H1 (cell line): ENCODE results near the gene HLA-DPA1. TPM values are rescaled to one million over a fixed set of nuclear protein-coding genes. Genes with fewer than 3 reads are reported as not detected.

ENCODE experiments used
- CTCF ChIA-PET: fragments of 300-600 bp; sonication (Branson Sonifier 250); formaldehyde crosslinking; loops from one replicate; lab custom pipeline; 2021; ENCODE audit not compliant: partially characterized antibody; lab: Charles Lee
- POLR2A ChIA-PET: fragments of 300-600 bp; sonication (Branson Sonifier 250); formaldehyde crosslinking; loops from one replicate; lab custom pipeline; 2021; ENCODE audit warnings: inconsistent platforms; ENCODE audit not compliant: partially characterized antibody; lab: Charles Lee
- DNase-seq, 2 experiments: peaks; one replicate each; pipeline versions ENCODE4 v3.0.0 to v3.0.0-alpha.2; 2010 to 2022; ENCODE audit warnings: low spot score in 2 of 2, low read depth in 1 of 2, mixed read lengths in 1 of 2
- FAIRE-seq: peaks from 2 replicates; lab custom pipeline; 2011; peaks lifted over from hg19 to GRCh38; lab: Jason Lieb, UNC
- H2AFZ ChIP-seq: 2 replicates; pipeline ENCODE4 v1.8.1; 2012; ENCODE audit warnings: low read length, inconsistent platforms
- H2AK5ac ChIP-seq: 2 replicates; pipeline ENCODE4 v1.6.1; 2013; ENCODE audit warnings: low read depth, low read length
- H2BK120ac ChIP-seq: replicated peaks from 2 replicates; pipeline ENCODE3; 2013; ENCODE audit warnings: low read depth, low read length, inconsistent platforms
- H2BK12ac ChIP-seq: 2 replicates; pipeline ENCODE4 v1.6.1; 2013; ENCODE audit warnings: low read depth, low read length
- H2BK15ac ChIP-seq: 2 replicates; pipeline ENCODE4 v1.6.1; 2013; ENCODE audit warnings: low read length
- H2BK20ac ChIP-seq: 2 replicates; pipeline ENCODE4 v1.6.1; 2013; ENCODE audit warnings: low read length
- H2BK5ac ChIP-seq: 2 replicates; pipeline ENCODE4 v1.6.1; 2013; ENCODE audit warnings: low read depth, low read length
- H3K14ac ChIP-seq: 2 replicates; pipeline ENCODE4 v1.6.1; 2013; ENCODE audit warnings: inconsistent platforms; ENCODE audit not compliant: insufficient read length
- H3K18ac ChIP-seq: 2 replicates; pipeline ENCODE4 v1.6.1; 2013; ENCODE audit warnings: low read length; ENCODE audit errors: extremely low read depth
- H3K23ac ChIP-seq: 2 replicates; pipeline ENCODE4 v1.6.1; 2013; ENCODE audit warnings: inconsistent platforms; ENCODE audit not compliant: insufficient read length
- H3K23me2 ChIP-seq: 2 replicates; pipeline ENCODE4 v1.6.1; 2013; ENCODE audit warnings: low read depth, low read length
- H3K27ac ChIP-seq: 2 replicates; pipeline ENCODE4 v1.6.1; 2011; ENCODE audit warnings: low read depth, low read length, inconsistent platforms
- H3K27me3 ChIP-seq, 4 experiments: replicated peaks in 1 of 4; 1 replicate in 1 of 4; 2 replicates in 3 of 4; pipeline versions ENCODE4 v1.6.1 to v1.8.1; 2011 to 2013; ENCODE audit warnings: low read length in 3 of 4, mild to moderate bottlenecking in 3 of 4, inconsistent platforms in 2 of 4, mixed read lengths in 2 of 4, moderate library complexity in 1 of 4; ENCODE audit not compliant: control insufficient read depth in 3 of 4, insufficient read depth in 3 of 4; ENCODE audit errors: extremely low read depth in 1 of 4
- H3K36me3 ChIP-seq, 4 experiments: 2 replicates each; pipeline versions ENCODE4 v1.6.1 to v1.8.1; 2011 to 2013; ENCODE audit warnings: mild to moderate bottlenecking in 4 of 4, low read length in 3 of 4, moderate library complexity in 2 of 4, control low read depth in 1 of 4, inconsistent platforms in 1 of 4; ENCODE audit not compliant: insufficient read depth in 4 of 4, control insufficient read depth in 2 of 4
- H3K4ac ChIP-seq: replicated peaks from 2 replicates; pipeline ENCODE3; 2013; ENCODE audit warnings: low read length, low read depth, mixed read lengths, inconsistent platforms; ENCODE audit not compliant: insufficient read length
- H3K4me1 ChIP-seq, 4 experiments: replicated peaks in 1 of 4; 1 replicate in 1 of 4; 2 replicates in 3 of 4; pipeline versions ENCODE4 v1.6.1 to v1.8.1; 2011 to 2013; ENCODE audit warnings: low read length in 3 of 4, inconsistent platforms in 2 of 4, mixed read lengths in 1 of 4; ENCODE audit not compliant: insufficient read depth in 4 of 4, control insufficient read depth in 3 of 4
- H3K4me2 ChIP-seq, 2 experiments: 2 replicates each; pipeline versions ENCODE4 v1.6.1 to v1.8.1; 2011 to 2013; ENCODE audit warnings: low read depth in 2 of 2, low read length in 2 of 2, control low read depth in 1 of 2, inconsistent platforms in 1 of 2, mild to moderate bottlenecking in 1 of 2; ENCODE audit not compliant: insufficient read depth in 1 of 2
- H3K4me3 ChIP-seq, 4 experiments: fragments of 200-600, 300-600 bp in 1 of 4; sonication (generic), shearing (Covaris generic), sonication (Bioruptor Twin) in 1 of 4; 2 replicates each; pipeline versions ENCODE4 v1.5.1 to v1.8.1; 2011 to 2016; ENCODE audit warnings: low read length in 4 of 4, low read depth in 3 of 4, control low read depth in 2 of 4, inconsistent platforms in 2 of 4, mild to moderate bottlenecking in 2 of 4, mixed read lengths in 1 of 4, moderate library complexity in 1 of 4; ENCODE audit not compliant: insufficient read depth in 2 of 4; ENCODE audit errors: extremely low read depth in 1 of 4
- H3K56ac ChIP-seq: replicated peaks from 2 replicates; pipeline ENCODE3; 2013; ENCODE audit warnings: low read depth, mild to moderate bottlenecking, mixed read lengths, low read length, inconsistent platforms; ENCODE audit not compliant: insufficient read length
- H3K79me1 ChIP-seq: 2 replicates; pipeline ENCODE4 v1.6.1; 2013; ENCODE audit warnings: low read depth, low read length, control low read depth
- H3K79me2 ChIP-seq, 2 experiments: 2 replicates each; pipeline versions ENCODE4 v1.6.1 to v1.8.1; 2012 to 2013; ENCODE audit warnings: low read length in 2 of 2, mild to moderate bottlenecking in 2 of 2, inconsistent platforms in 1 of 2; ENCODE audit not compliant: insufficient read depth in 2 of 2, control insufficient read depth in 1 of 2
- H3K9ac ChIP-seq, 4 experiments: replicated peaks in 1 of 4; 1 replicate in 1 of 4; 2 replicates in 3 of 4; pipeline versions ENCODE4 v1.6.1 to v1.8.1; 2011 to 2013; ENCODE audit warnings: low read depth in 3 of 4, low read length in 3 of 4, control low read depth in 2 of 4, mild to moderate bottlenecking in 2 of 4, moderate library complexity in 2 of 4, inconsistent platforms in 1 of 4; ENCODE audit errors: extremely low read depth in 1 of 4
- H3K9me3 ChIP-seq, 2 experiments: 2 replicates each; pipeline versions ENCODE4 v1.6.1 to v1.8.1; 2012 to 2013; ENCODE audit warnings: mild to moderate bottlenecking in 2 of 2, moderate library complexity in 2 of 2, control low read depth in 1 of 2, inconsistent platforms in 1 of 2, low read depth in 1 of 2, low read length in 1 of 2, mixed read lengths in 1 of 2; ENCODE audit not compliant: insufficient read depth in 2 of 2
- H4K20me1 ChIP-seq, 2 experiments: replicated peaks in 1 of 2; 2 replicates each; pipeline versions ENCODE3 to v1.8.1; 2011 to 2013; ENCODE audit warnings: inconsistent platforms in 2 of 2, low read length in 2 of 2, mild to moderate bottlenecking in 1 of 2; ENCODE audit not compliant: insufficient read depth in 2 of 2, control insufficient read depth in 1 of 2
- H4K5ac ChIP-seq: 2 replicates; pipeline ENCODE4 v1.6.1; 2013; ENCODE audit warnings: low read length, low read depth, mixed read lengths, inconsistent platforms; ENCODE audit not compliant: insufficient read length
- H4K8ac ChIP-seq: 2 replicates; pipeline ENCODE4 v1.8.0; 2013; ENCODE audit warnings: mild to moderate bottlenecking, moderate library complexity, low read length, inconsistent platforms; ENCODE audit not compliant: insufficient read depth; ENCODE audit errors: extremely low read depth
- H4K91ac ChIP-seq: replicated peaks from 2 replicates; pipeline ENCODE3; 2013; ENCODE audit warnings: low read length, mixed read lengths, inconsistent platforms; ENCODE audit not compliant: insufficient read length
- POLR2AphosphoS5 ChIP-seq: IDR thresholded peaks from 2 replicates; pipeline ENCODE4 v1.6.1; 2011; ENCODE audit warnings: low read depth, low read length
- RNF2 ChIP-seq: fragments of 200-900, 300-1000 bp; sonication (generic); IDR thresholded peaks from 2 replicates; pipeline ENCODE4 v1.7.1; 2016; ENCODE audit warnings: borderline replicate concordance, low read depth, mild to moderate bottlenecking, antibody characterized with exemption, low read length; ENCODE audit not compliant: poor library complexity, severe bottlenecking; ENCODE audit errors: missing control alignments
- SIRT6 ChIP-seq: IDR thresholded peaks from one replicate; pipeline ENCODE4 v1.7.1; 2012; ENCODE audit warnings: low read length, inconsistent platforms
- SP1 ChIP-seq: IDR thresholded peaks from 2 replicates; pipeline ENCODE4 v1.6.1; 2011; ENCODE audit warnings: low read depth, low read length
- YY1 ChIP-seq: IDR thresholded peaks from 2 replicates; pipeline ENCODE4 v1.6.1; 2011; ENCODE audit warnings: low read depth, mild to moderate bottlenecking, low read length
- WGBS, 2 experiments: shearing (Covaris generic) in 1 of 2; methylation state at CpG; one replicate each; pipeline versions ENCODE4 v1.1.6 to v1.1.7; 2013 to 2015; ENCODE audit warnings: low lambda C conversion rate in 2 of 2, mixed read lengths in 2 of 2, inconsistent platforms in 1 of 2, low coverage in 1 of 2, missing lambda C conversion rate in 1 of 2; ENCODE audit not compliant: insufficient replicate concordance in 2 of 2, insufficient coverage in 1 of 2, insufficient read length in 1 of 2; ENCODE audit errors: extremely low coverage in 1 of 2, missing lambda C conversion rate in 1 of 2; 5-methylcytosine and 5-hydroxymethylcytosine counted together
- polyA plus RNA-seq, 7 experiments: library from polyadenylated mRNA; depleted of rRNA in 3 of 7; stranded (reverse) in 5 of 7; unstranded in 2 of 7; fragments of >200 nt in 5 of 7; fragments of 200-250 nt in 2 of 7; gene quantifications; 1 replicate in 5 of 7; 2 replicates in 1 of 7; 4 replicates in 1 of 7; pipeline versions ENCODE4 v1.2.1 to v1.2.3, GENCODE V29; 2011 to 2013; ENCODE audit warnings: missing spikeins in 2 of 7, mixed read lengths in 2 of 7
- total RNA-seq: library from RNA; stranded (reverse); fragmentation: NEBNext Ultra II Directional; extraction: Animal tissue kit (Norgen Biotek cat#: 25700); gene quantifications from 2 replicates; pipeline ENCODE4 v1.2.1, GENCODE V29; 2021
- TF ChIP-seq, protein P1 (sequence below): IDR thresholded peaks from 2 replicates; pipeline ENCODE4 v1.6.1; 2012; ENCODE audit warnings: inconsistent platforms
- TF ChIP-seq, protein P2 (sequence below): IDR thresholded peaks from 2 replicates; pipeline ENCODE4 v1.6.1; 2011; ENCODE audit warnings: low read depth, mild to moderate bottlenecking, low read length; ENCODE audit not compliant: insufficient read depth
- TF ChIP-seq, protein P3 (sequence below): IDR thresholded peaks from 2 replicates; pipeline ENCODE4 v1.6.1; 2012; ENCODE audit warnings: inconsistent platforms

HLA-DPA1 gene
- total and polyA plus RNA-seq, 2 of the 8 experiments (the other 6 are each of a cell fraction or from before 2014, with no cell fraction given): 6.2 to 13.1 TPM

DNA sequence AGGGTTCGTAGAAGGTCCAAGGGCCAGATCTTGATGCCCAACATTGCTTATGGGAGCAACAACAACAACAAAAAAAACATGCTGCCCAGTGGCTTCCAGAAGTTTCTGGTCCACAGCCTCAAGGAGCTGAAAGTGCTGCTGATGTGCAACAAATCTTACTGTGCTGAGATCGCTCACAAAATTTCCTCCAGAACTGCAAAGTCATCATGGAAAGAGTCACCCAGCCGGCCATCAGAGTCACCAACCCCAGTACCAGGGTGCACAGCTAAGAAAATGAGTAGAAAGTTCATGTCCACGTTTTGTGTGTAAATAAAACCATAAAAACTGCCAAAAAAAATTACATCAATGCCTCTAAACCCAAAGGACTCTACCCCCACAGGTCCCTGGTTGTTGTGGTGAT, 6.1 kb upstream of the HLA-DPA1 start:
- Histone ChIP-seq H4K5ac (no peak overlapping the region), H3K4me1 (peaks cover 2 to 8% (median 5%) of the 10 kb centered on the region in 4 experiments; a peak in 6 of 7 replicates), H3K9ac (no peak overlapping the region), H2AFZ (peak overlapping the region; percentile 34; the same call in 1 of the 2 replicates), H3K18ac (no peak overlapping the region), H2BK12ac (no peak overlapping the region), H2BK20ac (no peak overlapping the region), H2BK120ac (no peak overlapping the region), H3K56ac (no peak overlapping the region), H3K27me3 (peaks cover 0 to 8% (median 3%) of the 10 kb centered on the region in 4 experiments; a peak in 4 of 7 replicates), H3K36me3 (no peaks in the 10 kb centered on the region; a peak in 1 of 8 replicates), H3K14ac (no peak overlapping the region), H3K23me2 (peaks cover 8% of the 10 kb centered on the region; the same call in 1 of the 2 replicates), H2BK15ac (no peak overlapping the region), H4K20me1 (peaks cover 0 to 3% of the 10 kb centered on the region in 2 experiments), H4K91ac (no peak overlapping the region), H3K9me3 (no peaks in the 10 kb centered on the region), H3K4me2 (peak overlapping the region; percentile 77 to 88; a peak in 2 of 4 replicates), H3K23ac (no peak overlapping the region), H3K4me3 (peak overlapping the region in 1 of 4 experiments; percentile 81; a peak in 2 of 8 replicates), H3K4ac (no peak overlapping the region), H2AK5ac (no peak overlapping the region), H3K27ac (no peak overlapping the region), H3K79me1 (no peaks in the 10 kb centered on the region), H3K79me2 (no peaks in the 10 kb centered on the region), H2BK5ac (no peak overlapping the region), H4K8ac (no peak overlapping the region; the same call in 1 of the 2 replicates)
- no peak for TF ChIP-seq RNF2
- TF ChIP-seq SIRT6: no peak
- TF ChIP-seq, protein P1, sequence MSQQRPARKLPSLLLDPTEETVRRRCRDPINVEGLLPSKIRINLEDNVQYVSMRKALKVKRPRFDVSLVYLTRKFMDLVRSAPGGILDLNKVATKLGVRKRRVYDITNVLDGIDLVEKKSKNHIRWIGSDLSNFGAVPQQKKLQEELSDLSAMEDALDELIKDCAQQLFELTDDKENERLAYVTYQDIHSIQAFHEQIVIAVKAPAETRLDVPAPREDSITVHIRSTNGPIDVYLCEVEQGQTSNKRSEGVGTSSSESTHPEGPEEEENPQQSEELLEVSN: no peak
- no peak for TF ChIP-seq YY1
- no peak for TF ChIP-seq SP1
- TF ChIP-seq, protein P2, sequence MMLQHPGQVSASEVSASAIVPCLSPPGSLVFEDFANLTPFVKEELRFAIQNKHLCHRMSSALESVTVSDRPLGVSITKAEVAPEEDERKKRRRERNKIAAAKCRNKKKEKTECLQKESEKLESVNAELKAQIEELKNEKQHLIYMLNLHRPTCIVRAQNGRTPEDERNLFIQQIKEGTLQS: no peak
- TF ChIP-seq, protein P3, sequence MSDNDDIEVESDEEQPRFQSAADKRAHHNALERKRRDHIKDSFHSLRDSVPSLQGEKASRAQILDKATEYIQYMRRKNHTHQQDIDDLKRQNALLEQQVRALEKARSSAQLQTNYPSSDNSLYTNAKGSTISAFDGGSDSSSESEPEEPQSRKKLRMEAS: no peak
- TF ChIP-seq POLR2AphosphoS5: no peak
- FAIRE-seq (no peak), DNase-seq (no peak)
- ChIA-PET CTCF (interaction anchor here (0.6 to 8.1 kb wide), 15 partner anchors 11 to 691 kb away, joined by 3 to 118 read pairs (median 4); partner anchors contain the start of gene HLA-DOA), POLR2A (interaction anchor here (0.6 to 3.3 kb wide), 15 partner anchors 11 to 192 kb away, joined by 3 to 35 read pairs (median 5); partner anchors contain the start of genes BRD2, RPS18 and VPS52)
- 86% methylated on average over 4 of the region's 4 CpGs; no CpG with 5 or more reads in 1 of the 2 experiments for WGBS, 2 experiments
